ENCODE data around the gene TRPM3. TPM values are rescaled to one million over a fixed set of nuclear protein-coding genes. Genes with fewer than 3 reads are reported as not detected.
A peak's percentile ranks its signal among the peaks of the same experiment; 100 is the strongest.

The TRPM3 gene
- total RNA-seq, 6 experiments from 2014 or later = 0.02 TPM; not detected in 5

GRCh38 chr9:70480405-70480980 is 640.9 kb downstream of the TRPM3 start:
- Mint-ChIP-seq H3K4me3 (peak overlapping the region; percentile 67), H3K27me3 (ENCODE audit: insufficient read depth) (no peaks in the 10 kb centered on the region; the same call in 1 of the 2 replicates), H3K9me3 (no peaks in the 10 kb centered on the region), H3K36me3 (ENCODE audit: low read depth) (no peaks in the 10 kb centered on the region), H3K4me1 (ENCODE audit: low read depth) (peaks cover 47% of the 10 kb centered on the region), H3K27ac (peak overlapping the region; percentile 76)
- TF ChIP-seq, protein P1, sequence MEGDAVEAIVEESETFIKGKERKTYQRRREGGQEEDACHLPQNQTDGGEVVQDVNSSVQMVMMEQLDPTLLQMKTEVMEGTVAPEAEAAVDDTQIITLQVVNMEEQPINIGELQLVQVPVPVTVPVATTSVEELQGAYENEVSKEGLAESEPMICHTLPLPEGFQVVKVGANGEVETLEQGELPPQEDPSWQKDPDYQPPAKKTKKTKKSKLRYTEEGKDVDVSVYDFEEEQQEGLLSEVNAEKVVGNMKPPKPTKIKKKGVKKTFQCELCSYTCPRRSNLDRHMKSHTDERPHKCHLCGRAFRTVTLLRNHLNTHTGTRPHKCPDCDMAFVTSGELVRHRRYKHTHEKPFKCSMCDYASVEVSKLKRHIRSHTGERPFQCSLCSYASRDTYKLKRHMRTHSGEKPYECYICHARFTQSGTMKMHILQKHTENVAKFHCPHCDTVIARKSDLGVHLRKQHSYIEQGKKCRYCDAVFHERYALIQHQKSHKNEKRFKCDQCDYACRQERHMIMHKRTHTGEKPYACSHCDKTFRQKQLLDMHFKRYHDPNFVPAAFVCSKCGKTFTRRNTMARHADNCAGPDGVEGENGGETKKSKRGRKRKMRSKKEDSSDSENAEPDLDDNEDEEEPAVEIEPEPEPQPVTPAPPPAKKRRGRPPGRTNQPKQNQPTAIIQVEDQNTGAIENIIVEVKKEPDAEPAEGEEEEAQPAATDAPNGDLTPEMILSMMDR (IDR thresholded peaks at IDR 0.05) = no peak
- DNase-seq = no peak

DNA sequence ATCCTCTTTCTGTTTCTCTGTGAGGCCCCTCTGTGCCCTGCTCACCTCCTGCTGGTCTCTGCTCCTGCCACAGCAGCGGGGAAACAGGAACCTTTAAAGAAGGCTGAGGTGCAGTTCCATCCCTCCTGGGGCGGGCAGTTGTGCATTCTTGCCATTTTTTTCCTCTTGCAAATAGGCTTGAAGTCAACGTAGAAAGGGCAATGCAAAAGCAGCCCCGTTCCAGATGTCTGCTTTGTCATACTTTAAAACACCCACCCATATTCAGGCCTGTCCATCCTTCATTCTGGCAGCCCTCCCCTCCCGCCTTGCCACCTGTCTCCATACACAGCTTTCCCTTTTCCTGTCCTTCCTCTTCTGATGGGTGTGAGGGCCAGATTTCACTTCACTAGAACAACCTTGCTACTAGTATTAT is 641.5 kb downstream of the TRPM3 start:
- peak overlapping the region; percentile 67 for H3K4me3 Mint-ChIP-seq

More for the DNA sequence above, 641.5 kb downstream of the TRPM3 start:
- Mint-ChIP-seq H3K36me3 (ENCODE audit: low read depth) (no peaks in the 10 kb centered on the region), H3K27ac (peak overlapping the region; percentile 18; the same call in 1 of the 2 replicates), H3K9me3 (no peaks in the 10 kb centered on the region), H3K27me3 (ENCODE audit: insufficient read depth) (no peaks in the 10 kb centered on the region; the same call in 1 of the 2 replicates), H3K4me1 (ENCODE audit: low read depth) (peaks cover 41% of the 10 kb centered on the region)
- no peak for DNase-seq
- TF ChIP-seq, protein P1 (IDR thresholded peaks at IDR 0.05) = no peak

Small RNAs within 50 kb of the gene (microRNA-seq; reads per million reads assigned to microRNA genes)
- not detected for gene MIR204

Data from HFFc6 (cell line).